H1 (cell line): ENCODE results near the gene DMBT1. TPM values are rescaled to one million over a fixed set of nuclear protein-coding genes. Genes with fewer than 3 reads are reported as not detected.

ENCODE experiments used
- CTCF ChIA-PET: fragments of 300-600 bp; sonication (Branson Sonifier 250); formaldehyde crosslinking; loops from one replicate; lab custom pipeline; 2021; ENCODE audit not compliant: partially characterized antibody; lab: Charles Lee
- POLR2A ChIA-PET: fragments of 300-600 bp; sonication (Branson Sonifier 250); formaldehyde crosslinking; loops from one replicate; lab custom pipeline; 2021; ENCODE audit warnings: inconsistent platforms; ENCODE audit not compliant: partially characterized antibody; lab: Charles Lee
- DNase-seq, 2 experiments: peaks; one replicate each; pipeline versions ENCODE4 v3.0.0 to v3.0.0-alpha.2; 2010 to 2022; ENCODE audit warnings: low spot score in 2 of 2, low read depth in 1 of 2, mixed read lengths in 1 of 2
- FAIRE-seq: peaks from 2 replicates; lab custom pipeline; 2011; peaks lifted over from hg19 to GRCh38; lab: Jason Lieb, UNC
- H2AFZ ChIP-seq: 2 replicates; pipeline ENCODE4 v1.8.1; 2012; ENCODE audit warnings: low read length, inconsistent platforms
- H2AK5ac ChIP-seq: 2 replicates; pipeline ENCODE4 v1.6.1; 2013; ENCODE audit warnings: low read depth, low read length
- H2BK120ac ChIP-seq: replicated peaks from 2 replicates; pipeline ENCODE3; 2013; ENCODE audit warnings: low read depth, low read length, inconsistent platforms
- H2BK12ac ChIP-seq: 2 replicates; pipeline ENCODE4 v1.6.1; 2013; ENCODE audit warnings: low read depth, low read length
- H2BK15ac ChIP-seq: 2 replicates; pipeline ENCODE4 v1.6.1; 2013; ENCODE audit warnings: low read length
- H2BK20ac ChIP-seq: 2 replicates; pipeline ENCODE4 v1.6.1; 2013; ENCODE audit warnings: low read length
- H2BK5ac ChIP-seq: 2 replicates; pipeline ENCODE4 v1.6.1; 2013; ENCODE audit warnings: low read depth, low read length
- H3K14ac ChIP-seq: 2 replicates; pipeline ENCODE4 v1.6.1; 2013; ENCODE audit warnings: inconsistent platforms; ENCODE audit not compliant: insufficient read length
- H3K18ac ChIP-seq: 2 replicates; pipeline ENCODE4 v1.6.1; 2013; ENCODE audit warnings: low read length; ENCODE audit errors: extremely low read depth
- H3K23ac ChIP-seq: 2 replicates; pipeline ENCODE4 v1.6.1; 2013; ENCODE audit warnings: inconsistent platforms; ENCODE audit not compliant: insufficient read length
- H3K23me2 ChIP-seq: 2 replicates; pipeline ENCODE4 v1.6.1; 2013; ENCODE audit warnings: low read depth, low read length
- H3K27ac ChIP-seq: 2 replicates; pipeline ENCODE4 v1.6.1; 2011; ENCODE audit warnings: low read depth, low read length, inconsistent platforms
- H3K27me3 ChIP-seq, 4 experiments: replicated peaks in 1 of 4; 1 replicate in 1 of 4; 2 replicates in 3 of 4; pipeline versions ENCODE4 v1.6.1 to v1.8.1; 2011 to 2013; ENCODE audit warnings: low read length in 3 of 4, mild to moderate bottlenecking in 3 of 4, inconsistent platforms in 2 of 4, mixed read lengths in 2 of 4, moderate library complexity in 1 of 4; ENCODE audit not compliant: control insufficient read depth in 3 of 4, insufficient read depth in 3 of 4; ENCODE audit errors: extremely low read depth in 1 of 4
- H3K36me3 ChIP-seq, 4 experiments: 2 replicates each; pipeline versions ENCODE4 v1.6.1 to v1.8.1; 2011 to 2013; ENCODE audit warnings: mild to moderate bottlenecking in 4 of 4, low read length in 3 of 4, moderate library complexity in 2 of 4, control low read depth in 1 of 4, inconsistent platforms in 1 of 4; ENCODE audit not compliant: insufficient read depth in 4 of 4, control insufficient read depth in 2 of 4
- H3K4ac ChIP-seq: replicated peaks from 2 replicates; pipeline ENCODE3; 2013; ENCODE audit warnings: low read length, low read depth, mixed read lengths, inconsistent platforms; ENCODE audit not compliant: insufficient read length
- H3K4me1 ChIP-seq, 4 experiments: replicated peaks in 1 of 4; 1 replicate in 1 of 4; 2 replicates in 3 of 4; pipeline versions ENCODE4 v1.6.1 to v1.8.1; 2011 to 2013; ENCODE audit warnings: low read length in 3 of 4, inconsistent platforms in 2 of 4, mixed read lengths in 1 of 4; ENCODE audit not compliant: insufficient read depth in 4 of 4, control insufficient read depth in 3 of 4
- H3K4me2 ChIP-seq, 2 experiments: 2 replicates each; pipeline versions ENCODE4 v1.6.1 to v1.8.1; 2011 to 2013; ENCODE audit warnings: low read depth in 2 of 2, low read length in 2 of 2, control low read depth in 1 of 2, inconsistent platforms in 1 of 2, mild to moderate bottlenecking in 1 of 2; ENCODE audit not compliant: insufficient read depth in 1 of 2
- H3K4me3 ChIP-seq, 4 experiments: fragments of 200-600, 300-600 bp in 1 of 4; sonication (generic), shearing (Covaris generic), sonication (Bioruptor Twin) in 1 of 4; 2 replicates each; pipeline versions ENCODE4 v1.5.1 to v1.8.1; 2011 to 2016; ENCODE audit warnings: low read length in 4 of 4, low read depth in 3 of 4, control low read depth in 2 of 4, inconsistent platforms in 2 of 4, mild to moderate bottlenecking in 2 of 4, mixed read lengths in 1 of 4, moderate library complexity in 1 of 4; ENCODE audit not compliant: insufficient read depth in 2 of 4; ENCODE audit errors: extremely low read depth in 1 of 4
- H3K56ac ChIP-seq: replicated peaks from 2 replicates; pipeline ENCODE3; 2013; ENCODE audit warnings: low read depth, mild to moderate bottlenecking, mixed read lengths, low read length, inconsistent platforms; ENCODE audit not compliant: insufficient read length
- H3K79me1 ChIP-seq: 2 replicates; pipeline ENCODE4 v1.6.1; 2013; ENCODE audit warnings: low read depth, low read length, control low read depth
- H3K79me2 ChIP-seq, 2 experiments: 2 replicates each; pipeline versions ENCODE4 v1.6.1 to v1.8.1; 2012 to 2013; ENCODE audit warnings: low read length in 2 of 2, mild to moderate bottlenecking in 2 of 2, inconsistent platforms in 1 of 2; ENCODE audit not compliant: insufficient read depth in 2 of 2, control insufficient read depth in 1 of 2
- H3K9ac ChIP-seq, 4 experiments: replicated peaks in 1 of 4; 1 replicate in 1 of 4; 2 replicates in 3 of 4; pipeline versions ENCODE4 v1.6.1 to v1.8.1; 2011 to 2013; ENCODE audit warnings: low read depth in 3 of 4, low read length in 3 of 4, control low read depth in 2 of 4, mild to moderate bottlenecking in 2 of 4, moderate library complexity in 2 of 4, inconsistent platforms in 1 of 4; ENCODE audit errors: extremely low read depth in 1 of 4
- H3K9me3 ChIP-seq, 2 experiments: 2 replicates each; pipeline versions ENCODE4 v1.6.1 to v1.8.1; 2012 to 2013; ENCODE audit warnings: mild to moderate bottlenecking in 2 of 2, moderate library complexity in 2 of 2, control low read depth in 1 of 2, inconsistent platforms in 1 of 2, low read depth in 1 of 2, low read length in 1 of 2, mixed read lengths in 1 of 2; ENCODE audit not compliant: insufficient read depth in 2 of 2
- H4K20me1 ChIP-seq, 2 experiments: replicated peaks in 1 of 2; 2 replicates each; pipeline versions ENCODE3 to v1.8.1; 2011 to 2013; ENCODE audit warnings: inconsistent platforms in 2 of 2, low read length in 2 of 2, mild to moderate bottlenecking in 1 of 2; ENCODE audit not compliant: insufficient read depth in 2 of 2, control insufficient read depth in 1 of 2
- H4K5ac ChIP-seq: 2 replicates; pipeline ENCODE4 v1.6.1; 2013; ENCODE audit warnings: low read length, low read depth, mixed read lengths, inconsistent platforms; ENCODE audit not compliant: insufficient read length
- H4K8ac ChIP-seq: 2 replicates; pipeline ENCODE4 v1.8.0; 2013; ENCODE audit warnings: mild to moderate bottlenecking, moderate library complexity, low read length, inconsistent platforms; ENCODE audit not compliant: insufficient read depth; ENCODE audit errors: extremely low read depth
- H4K91ac ChIP-seq: replicated peaks from 2 replicates; pipeline ENCODE3; 2013; ENCODE audit warnings: low read length, mixed read lengths, inconsistent platforms; ENCODE audit not compliant: insufficient read length
- HDAC2 ChIP-seq, 2 experiments: fragments of 300-600 bp in 1 of 2; sonication (generic) in 1 of 2; IDR thresholded peaks; 2 replicates each; pipeline ENCODE4 v1.6.1; 2011 to 2012; ENCODE audit warnings: low read depth in 2 of 2, low read length in 2 of 2, mild to moderate bottlenecking in 2 of 2, moderate library complexity in 2 of 2, borderline replicate concordance in 1 of 2, inconsistent platforms in 1 of 2
- JUN ChIP-seq: IDR thresholded peaks from 2 replicates; pipeline ENCODE4 v1.6.1; 2011; ENCODE audit warnings: low read depth, mild to moderate bottlenecking, improper control_type of control experiment, low read length
- KDM5A ChIP-seq: fragments of 200-600 bp; IDR thresholded peaks from 2 replicates; pipeline ENCODE4 v1.7.1; 2012; ENCODE audit warnings: mild to moderate bottlenecking, low read length, inconsistent platforms, mixed read lengths
- TBP ChIP-seq: IDR thresholded peaks from 2 replicates; pipeline ENCODE4 v1.6.1; 2011; ENCODE audit warnings: low read depth, low read length, improper control_type of control experiment
- WGBS, 2 experiments: shearing (Covaris generic) in 1 of 2; methylation state at CpG; one replicate each; pipeline versions ENCODE4 v1.1.6 to v1.1.7; 2013 to 2015; ENCODE audit warnings: low lambda C conversion rate in 2 of 2, mixed read lengths in 2 of 2, inconsistent platforms in 1 of 2, low coverage in 1 of 2, missing lambda C conversion rate in 1 of 2; ENCODE audit not compliant: insufficient replicate concordance in 2 of 2, insufficient coverage in 1 of 2, insufficient read length in 1 of 2; ENCODE audit errors: extremely low coverage in 1 of 2, missing lambda C conversion rate in 1 of 2; 5-methylcytosine and 5-hydroxymethylcytosine counted together
- polyA plus RNA-seq, 7 experiments: library from polyadenylated mRNA; depleted of rRNA in 3 of 7; stranded (reverse) in 5 of 7; unstranded in 2 of 7; fragments of >200 nt in 5 of 7; fragments of 200-250 nt in 2 of 7; gene quantifications; 1 replicate in 5 of 7; 2 replicates in 1 of 7; 4 replicates in 1 of 7; pipeline versions ENCODE4 v1.2.1 to v1.2.3, GENCODE V29; 2011 to 2013; ENCODE audit warnings: missing spikeins in 2 of 7, mixed read lengths in 2 of 7
- total RNA-seq: library from RNA; stranded (reverse); fragmentation: NEBNext Ultra II Directional; extraction: Animal tissue kit (Norgen Biotek cat#: 25700); gene quantifications from 2 replicates; pipeline ENCODE4 v1.2.1, GENCODE V29; 2021

Gene DMBT1
- total and polyA plus RNA-seq, 2 of the 8 experiments (the other 6 are each of a cell fraction or from before 2014, with no cell fraction given), result 0.03 TPM; not detected in 1

- no peaks in the 10 kb centered on the region for H3K36me3 ChIP-seq
- H3K18ac ChIP-seq, result no peak overlapping the region
- no peak overlapping the region for H2BK5ac ChIP-seq
- H3K27me3 ChIP-seq, result no peaks in the 10 kb centered on the region; a peak in 1 of 7 replicates
- no peak overlapping the region for H4K5ac ChIP-seq
- no peaks in the 10 kb centered on the region for H3K79me1 ChIP-seq
- no peaks in the 10 kb centered on the region for H4K20me1 ChIP-seq
- no peaks in the 10 kb centered on the region for H3K23me2 ChIP-seq
- no peak overlapping the region for H2AK5ac ChIP-seq
- no peak overlapping the region for H4K8ac ChIP-seq
- no peak overlapping the region for H2AFZ ChIP-seq
- ChIA-PET POLR2A (no interaction called here), CTCF (interaction anchor here (1.3 to 1.9 kb wide), 3 partner anchors 21 to 221 kb away, joined by 3 to 11 read pairs (median 4); no protein-coding TSS in a partner anchor)
- H2BK12ac ChIP-seq, result no peak overlapping the region
- H3K9ac ChIP-seq, result no peak overlapping the region
- FAIRE-seq (no peak), DNase-seq (no peak)
- H3K27ac ChIP-seq, result no peak overlapping the region
- no peak overlapping the region for H4K91ac ChIP-seq
- 87% methylated on average over 15 of the region's 15 CpGs; no CpG with 5 or more reads in 1 of the 2 experiments for WGBS, 2 experiments
- no peak overlapping the region for H2BK20ac ChIP-seq
- no peaks in the 10 kb centered on the region for H3K79me2 ChIP-seq
- H3K4me3 ChIP-seq, result no peak overlapping the region
- H3K56ac ChIP-seq, result no peak overlapping the region
- no peak overlapping the region for H3K4ac ChIP-seq
- H3K14ac ChIP-seq, result no peak overlapping the region
- H3K9me3 ChIP-seq, result no peaks in the 10 kb centered on the region; a peak in 2 of 4 replicates
- no peak overlapping the region for H3K23ac ChIP-seq
- H2BK120ac ChIP-seq, result no peak overlapping the region
- no peak overlapping the region for H2BK15ac ChIP-seq
- no peak overlapping the region for H3K4me2 ChIP-seq
- H3K4me1 ChIP-seq, result no peaks in the 10 kb centered on the region; a peak in 1 of 7 replicates
- TF ChIP-seq JUN, result no peak
- no peak for TF ChIP-seq HDAC2 (IDR thresholded peaks at IDR 0.05; ENCODE audit: borderline replicate concordance in 1 of 2, low read depth in 2 of 2, low read length in 2 of 2)
- no peak for TF ChIP-seq TBP
- TF ChIP-seq KDM5A, result no peak
Measured at GRCh38 chr10:122519873-122520272, 40.7 kb upstream of the DMBT1 start.
